Activated naive CD8-positive, alpha-beta T cell treated with anti-CD3 and anti-CD28 coated beads for 36 hours (primary cell): ENCODE data around the gene CHL1. TPM values are rescaled to one million over a fixed set of nuclear protein-coding genes. Genes with fewer than 3 reads are reported as not detected.

Source experiments
- DNase-seq: peaks from one replicate; pipeline ENCODE4 v3.0.0; 2021
- H3K27ac Mint-ChIP-seq: one replicate; pipeline ENCODE4 v1.8.0; 2022; ENCODE audit warnings: mild to moderate bottlenecking, moderate library complexity, mixed read lengths
- H3K27me3 Mint-ChIP-seq: one replicate; pipeline ENCODE4 v1.8.0; 2022; ENCODE audit warnings: mild to moderate bottlenecking, mixed read lengths
- H3K36me3 Mint-ChIP-seq: one replicate; pipeline ENCODE4 v1.8.0; 2021; ENCODE audit warnings: mild to moderate bottlenecking, mixed read lengths
- H3K4me1 Mint-ChIP-seq: one replicate; pipeline ENCODE4 v1.8.0; 2021; ENCODE audit warnings: mixed read lengths
- H3K4me3 Mint-ChIP-seq: one replicate; pipeline ENCODE4 v1.8.0; 2022; ENCODE audit warnings: mild to moderate bottlenecking, moderate library complexity, mixed read lengths
- H3K9me3 Mint-ChIP-seq: one replicate; pipeline ENCODE4 v1.8.0; 2022; ENCODE audit warnings: mixed read lengths
- total RNA-seq, 2 experiments: library from RNA; stranded (reverse); gene quantifications; one replicate each; pipeline ENCODE4 v1.2.3, GENCODE V29; 2021

CHL1 gene
- total RNA-seq, 2 experiments from 2014 or later = not detected

DNA sequence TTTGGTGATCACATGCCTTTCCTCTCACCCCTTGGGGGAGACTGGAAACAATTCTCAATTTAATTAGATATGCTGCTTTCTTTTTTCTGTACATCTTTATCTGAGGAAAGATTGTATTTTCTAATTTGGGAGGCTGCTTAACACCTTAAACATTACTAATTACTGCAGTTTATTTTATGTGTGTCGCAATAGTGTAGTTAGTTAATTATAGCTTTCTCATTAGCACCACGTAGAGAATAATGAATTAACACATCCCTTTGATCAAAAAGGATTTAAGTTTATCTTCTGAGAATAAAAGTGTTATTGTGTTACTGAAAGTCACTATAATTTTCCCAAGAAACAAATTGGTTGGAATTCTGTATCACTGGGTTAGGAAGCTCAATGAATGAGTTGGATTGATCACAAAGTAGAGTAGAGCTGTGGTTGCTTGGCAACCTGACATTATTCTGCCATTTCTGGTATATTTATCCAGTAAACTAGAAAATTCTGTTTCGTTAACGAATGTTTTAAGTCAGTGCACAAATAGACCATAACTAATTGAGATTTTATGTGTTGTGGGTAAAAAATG is 4.3 kb downstream of the CHL1 start:
- DNase-seq = no peak
- Mint-ChIP-seq H3K27me3 (peaks cover 28% of the 10 kb centered on the region), H3K4me1 (no peaks in the 10 kb centered on the region), H3K27ac (no peak overlapping the region), H3K4me3 (no peak overlapping the region), H3K9me3 (peaks cover 2% of the 10 kb centered on the region), H3K36me3 (no peaks in the 10 kb centered on the region)

DNA sequence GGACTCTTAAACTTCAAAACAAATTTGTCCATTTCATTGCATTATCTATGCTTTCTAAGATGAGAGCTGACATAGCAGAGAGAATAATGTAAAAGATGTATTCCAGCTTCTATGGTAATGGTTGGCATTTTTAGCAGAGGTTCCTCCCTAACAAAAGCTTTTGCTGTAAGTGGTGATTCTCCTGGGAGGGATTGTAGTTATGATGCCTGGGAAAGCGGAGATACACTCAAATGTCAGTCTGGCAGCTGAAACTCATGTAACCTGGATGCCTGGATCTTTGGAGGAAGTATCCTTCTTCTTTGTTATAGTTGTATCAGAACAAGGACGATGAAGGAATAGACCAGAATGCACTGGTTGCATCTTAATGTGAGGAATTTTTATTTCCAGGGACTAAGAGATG is 7.5 kb downstream of the CHL1 start:
- Mint-ChIP-seq H3K9me3 (peaks cover 2% of the 10 kb centered on the region), H3K27ac (no peak overlapping the region)
- DNase-seq = no peak

DNA sequence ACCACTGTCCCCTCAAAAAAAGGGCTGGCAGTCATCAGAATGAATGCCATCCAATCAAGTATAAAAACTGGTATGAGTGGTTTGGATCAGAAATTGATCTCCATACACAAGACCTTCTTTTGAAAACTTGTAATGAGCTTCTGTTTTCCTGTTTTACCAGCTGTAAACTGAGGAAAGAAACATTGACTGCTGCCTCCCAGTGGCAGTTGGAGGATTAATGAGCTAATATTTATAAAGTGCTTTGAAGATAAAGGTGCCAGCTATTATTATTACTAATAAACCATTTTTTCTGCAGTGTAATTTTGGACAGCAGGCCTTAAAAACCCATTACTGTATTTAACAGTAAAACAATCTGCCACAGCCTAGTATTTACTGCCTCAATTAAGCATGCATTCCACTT is 11.4 kb downstream of the CHL1 start:
- H3K27ac Mint-ChIP-seq = no peak overlapping the region
- peaks cover 3% of the 10 kb centered on the region for H3K4me1 Mint-ChIP-seq
- H3K27me3 Mint-ChIP-seq = no peaks in the 10 kb centered on the region
- no peak for DNase-seq
- H3K4me3 Mint-ChIP-seq = no peak overlapping the region
- no peaks in the 10 kb centered on the region for H3K9me3 Mint-ChIP-seq
- no peaks in the 10 kb centered on the region for H3K36me3 Mint-ChIP-seq

More for the DNA sequence above, 7.5 kb downstream of the CHL1 start:
- no peak overlapping the region for H3K4me3 Mint-ChIP-seq
- no peaks in the 10 kb centered on the region for H3K36me3 Mint-ChIP-seq
- H3K27me3 Mint-ChIP-seq = peaks cover 6% of the 10 kb centered on the region
- H3K4me1 Mint-ChIP-seq = no peaks in the 10 kb centered on the region

DNA sequence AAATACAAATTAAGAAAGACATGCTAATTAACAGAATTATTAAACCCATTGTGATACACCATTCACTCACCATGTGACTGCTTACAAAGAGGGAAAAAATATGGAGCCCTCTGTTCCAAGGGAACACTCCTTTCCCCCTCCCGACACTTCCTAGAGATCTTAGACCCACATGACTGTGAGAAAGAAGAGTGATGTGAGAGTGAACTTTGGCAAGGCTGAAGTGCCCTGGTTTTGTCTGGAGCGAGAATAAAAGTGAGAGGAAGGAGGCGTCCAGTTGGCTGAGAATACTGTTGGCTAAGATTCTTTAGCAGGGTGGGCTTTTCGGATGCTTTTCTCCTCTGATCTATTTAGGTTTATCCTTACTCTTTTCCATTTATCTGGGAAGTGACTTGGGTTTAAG is 14.1 kb downstream of the CHL1 start:
- no peak overlapping the region for H3K4me3 Mint-ChIP-seq
- H3K4me1 Mint-ChIP-seq = peaks cover 3% of the 10 kb centered on the region
- H3K36me3 Mint-ChIP-seq = no peaks in the 10 kb centered on the region
- no peaks in the 10 kb centered on the region for H3K27me3 Mint-ChIP-seq
- no peaks in the 10 kb centered on the region for H3K9me3 Mint-ChIP-seq
- no peak overlapping the region for H3K27ac Mint-ChIP-seq
- DNase-seq = no peak

DNA sequence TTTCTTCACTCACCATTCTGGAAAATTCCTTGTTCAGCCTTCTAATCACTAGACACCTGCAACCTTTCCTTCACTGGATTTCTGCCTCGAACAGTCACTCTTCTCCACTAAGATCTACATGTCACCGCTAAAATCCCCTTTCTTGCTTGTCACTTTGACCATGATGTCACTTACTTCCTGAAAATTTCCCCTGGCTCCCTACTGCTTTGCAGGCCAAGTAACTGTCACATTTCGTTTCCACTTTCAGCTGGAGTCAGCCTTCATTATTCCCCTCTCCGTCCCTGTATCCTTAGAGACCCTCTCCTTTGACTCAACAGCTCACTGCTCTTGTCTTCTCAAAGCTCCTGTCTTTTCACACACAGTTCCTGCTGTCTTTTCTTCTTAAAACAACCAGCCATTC is 15.9 kb downstream of the CHL1 start:
- DNase-seq = no peak
- Mint-ChIP-seq H3K36me3 (no peaks in the 10 kb centered on the region), H3K4me3 (no peak overlapping the region), H3K9me3 (no peaks in the 10 kb centered on the region), H3K27me3 (no peaks in the 10 kb centered on the region), H3K27ac (no peak overlapping the region), H3K4me1 (peaks cover 3% of the 10 kb centered on the region)

DNA sequence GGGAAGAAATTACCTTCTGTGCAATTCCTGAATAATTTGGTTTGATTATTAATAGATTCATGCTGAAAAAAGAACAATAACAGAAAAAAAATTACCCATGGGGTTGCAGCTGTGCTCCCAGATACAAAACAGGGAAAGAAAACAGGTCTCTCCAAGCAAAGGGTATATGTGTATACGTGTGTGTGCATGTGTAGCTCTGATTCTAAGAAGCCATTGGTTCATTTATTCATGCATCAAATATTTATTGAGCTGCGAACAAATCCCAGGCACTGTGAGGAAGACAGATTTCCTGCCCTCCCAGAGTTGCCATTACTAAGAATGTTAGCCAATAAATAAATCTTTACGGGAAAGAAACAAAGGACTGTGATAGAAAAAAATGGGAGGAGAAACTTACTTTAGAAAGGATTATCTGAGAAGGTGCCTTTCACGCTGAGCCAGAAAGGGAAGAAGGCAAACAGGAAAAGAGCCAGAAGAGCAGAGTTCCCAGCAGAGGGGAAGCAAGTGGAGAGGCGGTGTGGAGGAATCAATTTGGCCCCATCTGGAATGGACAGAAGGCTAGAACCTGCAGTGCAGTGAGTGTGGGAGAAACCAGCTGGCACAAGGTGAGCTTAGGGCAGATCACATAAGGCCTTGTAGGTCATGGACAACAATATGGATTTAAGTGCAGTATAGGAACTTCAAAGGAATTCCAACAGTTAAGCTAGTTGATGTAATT is 20.7 kb downstream of the CHL1 start:
- H3K27me3 Mint-ChIP-seq = no peaks in the 10 kb centered on the region
- H3K4me1 Mint-ChIP-seq = peaks cover 3% of the 10 kb centered on the region
- H3K9me3 Mint-ChIP-seq = no peaks in the 10 kb centered on the region
- no peak overlapping the region for H3K27ac Mint-ChIP-seq
- no peaks in the 10 kb centered on the region for H3K36me3 Mint-ChIP-seq
- H3K4me3 Mint-ChIP-seq = no peak overlapping the region
- no peak for DNase-seq

DNA sequence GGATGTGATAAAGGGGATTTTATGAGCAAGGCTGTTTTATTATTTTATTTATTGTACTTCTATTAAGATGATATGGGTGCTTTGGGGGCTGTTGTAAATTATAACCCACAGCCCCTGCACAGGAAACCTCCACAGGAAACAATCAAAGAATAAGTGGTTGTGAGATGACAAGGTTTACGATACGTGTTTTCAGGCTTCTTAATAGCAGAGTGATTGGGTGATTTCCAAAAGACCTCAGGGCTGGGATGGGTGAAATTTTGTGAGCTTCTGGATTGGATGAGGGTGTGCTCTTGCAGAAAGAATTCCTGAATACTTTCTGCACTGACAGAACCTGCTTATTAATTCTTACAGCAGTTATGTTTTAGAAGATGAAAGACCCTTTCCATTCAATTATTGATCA is 21.4 kb downstream of the CHL1 start:
- Mint-ChIP-seq H3K9me3 (peaks cover 2% of the 10 kb centered on the region), H3K36me3 (no peaks in the 10 kb centered on the region), H3K4me1 (no peaks in the 10 kb centered on the region), H3K27me3 (no peaks in the 10 kb centered on the region), H3K4me3 (no peak overlapping the region), H3K27ac (no peak overlapping the region)
- no peak for DNase-seq

DNA sequence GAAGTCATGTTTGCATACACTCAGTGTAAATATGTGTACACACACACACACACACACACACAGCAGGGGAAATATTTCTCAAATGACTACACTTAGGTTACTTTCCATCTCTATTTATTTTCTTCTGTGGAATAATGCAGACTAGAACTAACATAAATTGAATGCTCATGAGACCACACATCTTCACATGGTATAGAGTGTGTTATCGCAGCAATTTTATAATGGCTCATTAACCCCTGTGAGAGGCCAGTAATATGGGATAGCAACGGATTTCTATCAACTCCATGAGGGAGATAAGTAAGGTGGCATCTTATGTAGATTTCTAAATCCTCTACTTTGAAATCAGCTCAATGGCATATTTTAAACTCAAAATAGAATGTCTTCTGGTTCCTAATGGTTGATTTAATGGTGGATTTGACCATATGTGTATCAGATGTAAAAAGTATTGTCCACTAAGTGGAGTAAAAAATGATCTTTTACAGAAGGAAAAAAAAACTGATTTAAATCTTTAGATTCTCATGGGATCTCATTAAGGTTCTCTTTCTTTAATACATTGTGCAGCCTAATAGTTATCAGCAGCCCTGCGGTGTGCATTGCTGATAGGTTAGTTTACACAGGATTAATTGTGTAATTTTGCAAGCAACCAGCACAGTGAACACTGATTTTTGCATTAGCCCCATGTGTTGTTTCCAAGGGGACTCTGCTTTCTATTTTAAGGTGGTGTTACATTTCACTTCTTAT is 32.0 kb downstream of the CHL1 start:
- Mint-ChIP-seq H3K4me3 (no peak overlapping the region), H3K27ac (no peak overlapping the region), H3K4me1 (no peaks in the 10 kb centered on the region), H3K36me3 (no peaks in the 10 kb centered on the region), H3K27me3 (no peaks in the 10 kb centered on the region), H3K9me3 (peaks cover 2% of the 10 kb centered on the region)
- no peak for DNase-seq

DNA sequence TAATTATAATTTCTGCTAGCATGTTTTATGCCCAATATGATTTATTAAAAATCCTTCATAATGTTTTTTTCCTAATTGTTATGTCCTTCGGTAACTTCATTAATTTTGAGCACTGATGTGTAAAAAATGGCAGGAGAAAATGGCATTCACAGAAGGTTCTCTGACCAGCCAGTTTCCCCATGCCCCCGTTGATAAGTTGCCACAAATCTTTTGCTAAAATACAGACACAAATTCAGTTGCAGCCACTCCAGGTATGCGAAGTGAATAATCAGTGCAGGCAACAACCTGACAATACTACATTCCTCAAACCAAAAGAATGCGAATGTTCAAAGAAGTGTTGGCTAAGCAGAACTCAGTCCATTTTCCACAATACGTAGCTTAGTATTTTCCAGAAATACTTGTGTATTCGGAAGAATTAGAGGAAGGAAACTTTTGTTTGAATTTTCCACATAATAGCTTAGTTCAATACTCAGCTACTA is 32.7 kb downstream of the CHL1 start:
- Mint-ChIP-seq H3K36me3 (no peaks in the 10 kb centered on the region), H3K4me3 (no peak overlapping the region), H3K9me3 (no peaks in the 10 kb centered on the region), H3K4me1 (no peaks in the 10 kb centered on the region), H3K27me3 (no peaks in the 10 kb centered on the region), H3K27ac (no peak overlapping the region)
- DNase-seq = no peak

DNA sequence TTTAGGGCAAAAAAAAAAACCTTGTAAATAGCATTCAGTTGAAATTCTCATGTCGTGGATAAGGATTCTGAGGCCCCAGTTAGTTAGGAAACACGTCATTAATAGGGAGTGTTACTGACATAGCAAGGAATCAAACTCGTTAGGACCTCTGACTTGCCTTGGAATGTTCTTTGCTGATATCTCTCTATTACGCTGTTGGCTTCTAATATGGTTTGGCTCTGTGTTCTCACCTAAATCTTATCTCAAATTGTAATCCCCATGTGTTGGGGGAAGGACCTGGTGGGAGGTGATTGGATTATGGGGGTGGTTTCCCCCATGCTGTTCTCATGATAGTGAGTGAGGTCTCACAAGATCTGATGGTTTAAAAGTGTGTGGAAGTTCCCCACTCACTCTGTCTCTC is 40.3 kb downstream of the CHL1 start:
- no peaks in the 10 kb centered on the region for H3K36me3 Mint-ChIP-seq
- H3K9me3 Mint-ChIP-seq = no peaks in the 10 kb centered on the region
- H3K27me3 Mint-ChIP-seq = no peaks in the 10 kb centered on the region

DNA sequence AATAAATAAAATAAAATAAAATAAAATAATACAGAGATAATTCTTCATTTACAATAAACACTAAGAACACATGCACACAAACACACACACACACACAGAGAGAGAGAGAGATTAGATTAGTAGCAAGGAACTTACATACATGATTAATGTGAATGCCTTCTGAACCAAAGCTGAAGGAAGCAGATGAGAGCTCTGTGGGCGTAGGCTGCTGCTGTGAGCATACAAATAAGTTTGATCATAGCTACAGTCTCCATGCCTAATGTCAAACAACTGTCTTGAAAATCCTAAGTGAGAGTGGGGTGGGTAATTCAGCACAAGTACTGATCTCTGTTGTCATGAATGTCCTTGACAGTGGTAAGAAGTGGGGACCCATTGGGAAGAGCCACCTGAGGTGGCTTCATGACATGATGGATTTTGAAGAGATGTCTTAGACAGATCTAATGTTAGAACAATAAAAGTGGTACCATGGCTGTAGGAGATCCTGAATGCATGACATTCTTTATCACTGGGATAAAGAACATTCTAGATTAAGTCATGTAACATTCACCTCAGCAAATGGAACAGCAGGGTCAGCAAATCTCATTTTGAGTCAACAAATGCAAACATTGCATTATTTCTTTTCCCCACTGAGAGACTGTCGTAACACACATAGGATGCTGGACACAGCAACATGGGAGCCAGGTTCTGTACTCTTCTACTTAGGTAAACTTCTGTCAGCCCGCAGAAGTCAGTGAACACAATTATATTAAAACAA is 46.2 kb downstream of the CHL1 start:
- Mint-ChIP-seq H3K9me3 (no peaks in the 10 kb centered on the region), H3K27me3 (no peaks in the 10 kb centered on the region), H3K4me3 (no peak overlapping the region), H3K36me3 (no peaks in the 10 kb centered on the region), H3K4me1 (no peaks in the 10 kb centered on the region), H3K27ac (no peak overlapping the region)
- no peak for DNase-seq

More for the DNA sequence above, 40.3 kb downstream of the CHL1 start:
- no peak overlapping the region for H3K4me3 Mint-ChIP-seq
- no peak for DNase-seq
- H3K4me1 Mint-ChIP-seq = no peaks in the 10 kb centered on the region
- no peak overlapping the region for H3K27ac Mint-ChIP-seq

DNA sequence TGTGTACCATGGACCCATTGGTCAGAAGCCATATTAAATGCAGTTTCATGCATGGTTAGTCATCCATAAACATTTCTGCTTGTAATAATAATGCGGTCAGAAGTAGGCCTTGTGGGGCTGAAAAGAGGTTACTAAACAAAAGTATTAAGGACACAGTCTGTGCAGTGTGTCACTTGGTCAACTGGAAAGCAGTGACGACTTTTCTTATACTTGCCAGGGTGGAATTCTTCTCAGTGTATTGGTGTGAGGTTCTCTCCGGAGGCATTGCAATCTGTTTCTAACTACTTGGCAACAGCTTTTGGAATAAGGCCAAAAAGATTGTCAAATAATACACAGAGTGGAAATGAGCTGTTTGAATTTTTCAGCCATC is 46.8 kb downstream of the CHL1 start:
- H3K4me1 Mint-ChIP-seq = no peaks in the 10 kb centered on the region
- no peak overlapping the region for H3K4me3 Mint-ChIP-seq
- no peaks in the 10 kb centered on the region for H3K9me3 Mint-ChIP-seq
- no peaks in the 10 kb centered on the region for H3K27me3 Mint-ChIP-seq
- no peak for DNase-seq
- no peaks in the 10 kb centered on the region for H3K36me3 Mint-ChIP-seq
- no peak overlapping the region for H3K27ac Mint-ChIP-seq

DNA sequence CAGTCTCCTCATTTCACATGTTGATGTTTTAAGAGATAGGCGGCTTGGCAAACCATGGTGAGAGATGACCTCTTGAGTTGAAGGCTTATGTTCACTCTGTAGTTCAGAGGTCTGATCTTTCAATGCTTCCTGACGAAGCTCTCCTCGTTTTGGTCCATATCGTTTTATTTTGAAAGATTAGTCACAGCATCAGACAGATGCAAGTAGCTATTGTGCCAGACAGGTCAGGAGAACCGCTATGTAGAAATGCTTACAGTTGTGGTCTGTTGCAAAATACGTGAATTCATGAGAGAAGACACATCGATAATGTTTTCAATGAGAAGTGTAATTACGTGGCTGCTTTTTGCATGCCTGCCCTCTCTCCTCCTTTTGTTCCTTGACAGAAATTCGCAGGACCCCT is 47.5 kb downstream of the CHL1 start:
- no peak overlapping the region for H3K27ac Mint-ChIP-seq
- no peak overlapping the region for H3K4me3 Mint-ChIP-seq
- DNase-seq = no peak
- H3K9me3 Mint-ChIP-seq = no peaks in the 10 kb centered on the region
- H3K36me3 Mint-ChIP-seq = no peaks in the 10 kb centered on the region
- H3K27me3 Mint-ChIP-seq = no peaks in the 10 kb centered on the region
- H3K4me1 Mint-ChIP-seq = no peaks in the 10 kb centered on the region

DNA sequence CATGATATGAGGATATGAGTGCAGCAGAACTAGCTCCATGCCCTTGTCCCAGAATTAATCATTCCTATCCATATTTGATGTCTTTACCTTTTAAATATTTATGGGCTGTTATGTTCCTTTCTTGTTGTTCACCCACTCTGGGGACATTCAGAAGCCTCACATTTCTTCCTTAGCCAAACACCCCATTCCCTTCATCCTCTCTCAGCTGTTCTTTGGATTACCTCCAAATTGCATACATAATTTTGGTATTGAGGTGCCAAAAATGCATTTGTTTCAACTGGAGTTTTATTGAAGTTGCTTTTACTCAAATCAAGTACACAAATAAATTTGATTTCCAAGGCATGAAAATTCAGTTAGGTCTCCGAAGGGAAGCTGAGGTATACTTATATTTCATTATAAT is 51.4 kb downstream of the CHL1 start:
- no peaks in the 10 kb centered on the region for H3K36me3 Mint-ChIP-seq
- no peaks in the 10 kb centered on the region for H3K27me3 Mint-ChIP-seq
- H3K9me3 Mint-ChIP-seq = no peaks in the 10 kb centered on the region
- DNase-seq = no peak
- H3K4me3 Mint-ChIP-seq = no peak overlapping the region
- H3K27ac Mint-ChIP-seq = no peak overlapping the region
- H3K4me1 Mint-ChIP-seq = no peaks in the 10 kb centered on the region

DNA sequence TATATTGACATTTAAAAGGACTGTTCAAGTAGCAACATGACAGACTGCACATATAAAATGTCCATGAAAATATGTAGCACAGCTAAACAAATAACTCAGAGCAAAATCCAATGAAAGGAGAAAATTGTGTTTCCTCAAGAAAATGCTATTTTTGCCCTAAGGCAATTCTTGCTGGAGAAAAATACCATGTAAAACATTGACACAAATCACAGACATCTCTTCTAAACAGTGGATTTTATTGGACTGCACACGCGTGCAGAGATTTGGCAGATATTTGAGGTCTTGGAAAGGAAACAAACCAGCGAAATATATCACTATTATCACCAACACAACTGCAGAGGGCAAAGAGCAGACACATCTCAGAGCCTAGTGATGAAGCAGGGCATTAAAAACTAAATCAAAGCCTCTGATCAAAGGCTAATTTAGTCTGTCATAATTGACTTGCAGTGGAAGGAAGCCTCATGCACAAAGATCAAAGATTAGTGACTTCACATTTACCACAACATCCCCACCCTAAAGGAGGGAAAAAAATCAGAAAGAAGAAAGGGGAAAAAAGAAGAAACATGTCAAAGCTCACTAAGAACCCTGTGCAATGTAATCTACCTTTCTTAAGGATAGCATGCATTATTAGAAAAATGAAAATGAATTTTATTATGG is 52.4 kb downstream of the CHL1 start:
- Mint-ChIP-seq H3K27ac (no peak overlapping the region), H3K27me3 (no peaks in the 10 kb centered on the region), H3K9me3 (no peaks in the 10 kb centered on the region), H3K4me1 (no peaks in the 10 kb centered on the region), H3K36me3 (no peaks in the 10 kb centered on the region), H3K4me3 (no peak overlapping the region)
- no peak for DNase-seq
